Measurements from ENCODE around the gene TAS1R3.

- no peak for TF ChIP-seq CTCF (IDR thresholded peaks at IDR 0.05 in 2 of 3, conservative IDR thresholded peaks at IDR 0.05 in 1 of 3; ENCODE audit: control insufficient read depth in 2 of 3, extremely low read depth in 1 of 3, insufficient read depth in 1 of 3, low read depth in 3 of 3, low read length in 3 of 3)
- TF ChIP-seq WRNIP1 (IDR thresholded peaks at IDR 0.05; ENCODE audit: borderline replicate concordance, low read depth, low read length): no peak
- TF ChIP-seq NFIC (IDR thresholded peaks at IDR 0.05; ENCODE audit: low read depth, low read length): no peak
- no peak for TF ChIP-seq ZNF217 (IDR thresholded peaks at IDR 0.05)
Measured at GRCh38 chr1:1296070-1297061, 34.7 kb upstream of the TAS1R3 start.

Measured in GM12878 (cell line).